Measurements from ENCODE around the gene CPLANE2.

The CPLANE2 gene

DNA sequence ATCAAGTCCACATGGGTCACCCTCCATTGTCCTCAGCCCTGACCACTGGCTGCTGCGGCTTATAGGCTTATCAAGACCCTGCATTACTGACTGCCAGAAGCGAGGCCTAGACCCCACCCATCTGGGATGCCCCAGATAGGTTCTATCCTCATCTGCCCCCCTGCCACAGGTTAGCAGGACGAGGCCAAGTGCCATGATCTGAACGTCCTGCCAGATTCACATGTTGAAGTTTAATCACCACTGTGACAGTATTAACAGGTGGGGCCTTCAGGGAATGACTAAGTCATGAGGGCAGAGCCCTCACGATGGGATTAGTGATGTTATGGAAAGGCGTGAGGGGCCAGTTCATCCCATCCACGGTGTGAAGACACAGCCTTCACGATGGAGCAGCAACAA lies 6.2 kb upstream of the CPLANE2 start:
- peaks cover 18% of the 10 kb centered on the region for H3K4me1 Mint-ChIP-seq
- no peak overlapping the region for H3K4me3 Mint-ChIP-seq
- no peak for DNase-seq
- H3K27ac Mint-ChIP-seq, result no peak overlapping the region
- TF ChIP-seq, protein P1, sequence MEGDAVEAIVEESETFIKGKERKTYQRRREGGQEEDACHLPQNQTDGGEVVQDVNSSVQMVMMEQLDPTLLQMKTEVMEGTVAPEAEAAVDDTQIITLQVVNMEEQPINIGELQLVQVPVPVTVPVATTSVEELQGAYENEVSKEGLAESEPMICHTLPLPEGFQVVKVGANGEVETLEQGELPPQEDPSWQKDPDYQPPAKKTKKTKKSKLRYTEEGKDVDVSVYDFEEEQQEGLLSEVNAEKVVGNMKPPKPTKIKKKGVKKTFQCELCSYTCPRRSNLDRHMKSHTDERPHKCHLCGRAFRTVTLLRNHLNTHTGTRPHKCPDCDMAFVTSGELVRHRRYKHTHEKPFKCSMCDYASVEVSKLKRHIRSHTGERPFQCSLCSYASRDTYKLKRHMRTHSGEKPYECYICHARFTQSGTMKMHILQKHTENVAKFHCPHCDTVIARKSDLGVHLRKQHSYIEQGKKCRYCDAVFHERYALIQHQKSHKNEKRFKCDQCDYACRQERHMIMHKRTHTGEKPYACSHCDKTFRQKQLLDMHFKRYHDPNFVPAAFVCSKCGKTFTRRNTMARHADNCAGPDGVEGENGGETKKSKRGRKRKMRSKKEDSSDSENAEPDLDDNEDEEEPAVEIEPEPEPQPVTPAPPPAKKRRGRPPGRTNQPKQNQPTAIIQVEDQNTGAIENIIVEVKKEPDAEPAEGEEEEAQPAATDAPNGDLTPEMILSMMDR (IDR thresholded peaks at IDR 0.05), result no peak
- H3K36me3 Mint-ChIP-seq (ENCODE audit: low read depth), result peaks cover 11% of the 10 kb centered on the region
- H3K9me3 Mint-ChIP-seq, result no peaks in the 10 kb centered on the region
- H3K27me3 Mint-ChIP-seq (ENCODE audit: low read depth, poor library complexity), result no peaks in the 10 kb centered on the region

DNA sequence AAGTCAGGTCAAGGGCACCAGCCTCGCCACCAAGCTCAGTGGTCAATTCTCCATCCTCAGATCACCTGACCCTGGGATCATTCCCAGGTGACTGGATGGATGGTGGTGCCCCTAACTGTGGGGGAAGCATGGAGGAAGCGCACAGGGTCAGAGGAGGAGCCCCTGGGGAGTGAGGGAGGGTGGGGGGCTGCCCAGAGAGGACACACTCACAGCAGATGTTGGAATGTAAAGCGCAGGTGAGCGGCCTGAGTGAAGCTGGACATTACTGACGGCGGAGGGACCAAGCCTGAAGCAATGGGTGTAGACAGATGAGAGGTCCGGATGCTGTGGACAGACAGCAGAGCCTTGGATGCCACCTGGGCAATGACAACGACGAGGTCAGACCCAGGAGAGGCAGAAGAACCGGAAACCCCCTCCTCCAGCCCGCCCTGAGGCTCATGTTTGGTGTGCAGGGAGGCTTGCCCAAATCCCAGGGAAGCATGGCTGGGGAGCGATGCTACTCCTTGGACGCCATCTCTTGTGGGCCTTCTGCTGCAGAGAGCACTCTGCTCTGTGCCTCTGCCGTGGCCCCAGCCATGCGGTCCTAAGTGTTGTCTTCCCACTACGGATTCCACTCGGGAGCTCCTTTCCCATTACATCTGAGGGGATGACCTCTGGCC lies 5.7 kb upstream of the CPLANE2 start:
- TF ChIP-seq, protein P1 (IDR thresholded peaks at IDR 0.05), result no peak
- Mint-ChIP-seq H3K27me3 (ENCODE audit: low read depth, poor library complexity) (no peaks in the 10 kb centered on the region), H3K27ac (no peak overlapping the region), H3K9me3 (no peaks in the 10 kb centered on the region), H3K36me3 (ENCODE audit: low read depth) (peaks cover 11% of the 10 kb centered on the region), H3K4me3 (no peak overlapping the region), H3K4me1 (peaks cover 22% of the 10 kb centered on the region)
- no peak for DNase-seq

DNA sequence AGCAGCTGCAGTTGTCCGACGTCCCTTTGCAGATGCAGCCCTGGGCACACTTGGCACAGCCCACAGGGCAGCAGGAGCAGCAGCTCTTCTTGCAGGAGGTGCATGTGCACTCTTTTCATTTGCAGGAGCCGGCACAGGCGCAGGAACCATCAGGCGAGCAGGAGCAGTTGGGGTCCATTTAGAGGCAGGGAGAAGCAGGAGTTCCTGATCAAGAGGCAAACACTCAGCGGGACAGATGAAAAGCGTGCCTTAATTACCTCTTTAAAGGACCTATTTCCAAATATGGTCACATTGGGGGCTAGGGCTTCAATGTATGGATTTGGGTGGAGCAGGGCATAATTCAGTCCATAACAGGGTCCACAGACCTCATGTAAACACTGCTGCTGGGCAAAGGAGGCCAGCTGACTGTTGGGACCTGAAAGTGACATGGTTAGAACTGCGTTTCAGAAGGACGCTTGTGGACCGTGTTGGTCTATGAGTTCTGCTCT lies 4.3 kb upstream of the CPLANE2 start:
- Mint-ChIP-seq H3K27me3 (ENCODE audit: low read depth, poor library complexity) (peaks cover 2% of the 10 kb centered on the region), H3K4me1 (peaks cover 35% of the 10 kb centered on the region), H3K9me3 (no peaks in the 10 kb centered on the region), H3K27ac (no peak overlapping the region), H3K36me3 (ENCODE audit: low read depth) (no peaks in the 10 kb centered on the region), H3K4me3 (no peak overlapping the region)
- no peak for DNase-seq
- TF ChIP-seq, protein P1 (IDR thresholded peaks at IDR 0.05), result no peak

DNA sequence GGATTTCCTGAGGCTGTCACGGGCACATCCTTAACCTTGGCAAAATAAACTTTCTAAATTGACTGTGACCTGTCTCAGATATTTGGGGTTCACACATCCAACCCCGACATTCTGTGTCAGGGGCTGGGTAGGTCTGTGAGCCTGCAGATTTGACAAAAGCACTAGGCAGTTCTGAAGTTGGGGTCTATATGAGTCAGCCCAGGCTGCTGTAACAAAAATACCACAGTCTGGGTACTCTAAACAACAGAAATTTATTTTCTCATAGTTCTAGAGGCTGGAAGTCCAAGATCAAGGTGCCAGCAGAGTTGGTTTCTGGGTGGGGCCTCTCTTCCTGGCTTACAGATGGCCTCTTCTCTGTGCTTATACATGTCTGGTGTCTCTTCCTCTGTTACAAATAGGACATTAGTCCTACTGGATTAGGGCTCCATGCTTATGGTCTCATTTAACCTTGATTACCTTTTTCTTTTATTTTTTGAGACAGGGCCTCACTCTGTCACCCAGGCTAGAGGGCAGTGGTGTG lies 3.0 kb upstream of the CPLANE2 start:
- H3K4me1 Mint-ChIP-seq, result peaks cover 38% of the 10 kb centered on the region
- no peaks in the 10 kb centered on the region for H3K36me3 Mint-ChIP-seq (ENCODE audit: low read depth)
- H3K9me3 Mint-ChIP-seq, result no peaks in the 10 kb centered on the region
- peaks cover 3% of the 10 kb centered on the region for H3K27me3 Mint-ChIP-seq (ENCODE audit: low read depth, poor library complexity)
- H3K27ac Mint-ChIP-seq, result no peak overlapping the region
- TF ChIP-seq, protein P1 (IDR thresholded peaks at IDR 0.05), result no peak
- H3K4me3 Mint-ChIP-seq, result no peak overlapping the region
- DNase-seq, result no peak

DNA sequence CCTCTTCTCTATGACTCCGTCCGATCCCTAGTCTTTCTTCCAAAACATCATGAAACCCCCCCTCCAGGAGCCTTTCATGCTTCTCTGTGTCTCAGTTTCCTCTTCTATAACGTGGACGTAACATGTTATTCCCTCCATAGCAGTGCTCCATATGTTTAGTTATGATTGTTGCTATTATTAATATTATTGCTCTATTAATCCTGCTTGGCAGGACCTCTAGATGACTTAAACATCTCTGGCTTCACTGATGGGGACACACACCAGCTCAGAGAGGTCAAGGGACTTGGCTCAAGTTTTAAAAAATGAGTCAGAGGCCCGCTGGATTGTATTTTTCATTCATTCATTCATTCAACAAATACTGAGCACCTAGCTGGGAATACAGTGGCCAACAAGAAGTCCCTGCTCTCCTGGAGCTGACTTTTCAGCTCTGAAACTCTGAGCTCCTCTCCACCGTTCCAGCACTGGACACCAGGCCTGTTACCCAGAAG lies 404 bp upstream of the CPLANE2 start:
- Mint-ChIP-seq H3K27me3 (ENCODE audit: low read depth, poor library complexity) (peaks cover 7% of the 10 kb centered on the region), H3K27ac (no peak overlapping the region), H3K36me3 (ENCODE audit: low read depth) (no peaks in the 10 kb centered on the region), H3K4me3 (peak overlapping the region; percentile 86), H3K9me3 (no peaks in the 10 kb centered on the region), H3K4me1 (peaks cover 27% of the 10 kb centered on the region)
- no peak for DNase-seq
- TF ChIP-seq, protein P1 (IDR thresholded peaks at IDR 0.05), result no peak

Data from nephron progenitor cell (in vitro differentiated cells).